Measurements from ENCODE around the gene MTMR3. TPM values are rescaled to one million over a fixed set of nuclear protein-coding genes. Genes with fewer than 3 reads are reported as not detected.

MTMR3 gene
- total RNA-seq, 4 donors from 2014 or later, result 36.6 to 42.1 (median 37.1) TPM

- intact Hi-C loops (cut with DNase I; ENCODE audit: low total_unique reads), result loop anchor here (10.0 kb wide), 1 partner anchor 237 kb away; the partner anchor contains the start of gene NF2
- peak overlapping the region; percentile 16 to 31 (median 29) for H3K27ac ChIP-seq
- no peaks in the 10 kb centered on the region for H3K27me3 ChIP-seq
- in situ Hi-C loops (cut with MboI; ENCODE audit: low sequenced_read_pairs in 4 of 4), result no loop called here
- H3K9me3 ChIP-seq, result no peaks in the 10 kb centered on the region
- TF ChIP-seq, protein P1, sequence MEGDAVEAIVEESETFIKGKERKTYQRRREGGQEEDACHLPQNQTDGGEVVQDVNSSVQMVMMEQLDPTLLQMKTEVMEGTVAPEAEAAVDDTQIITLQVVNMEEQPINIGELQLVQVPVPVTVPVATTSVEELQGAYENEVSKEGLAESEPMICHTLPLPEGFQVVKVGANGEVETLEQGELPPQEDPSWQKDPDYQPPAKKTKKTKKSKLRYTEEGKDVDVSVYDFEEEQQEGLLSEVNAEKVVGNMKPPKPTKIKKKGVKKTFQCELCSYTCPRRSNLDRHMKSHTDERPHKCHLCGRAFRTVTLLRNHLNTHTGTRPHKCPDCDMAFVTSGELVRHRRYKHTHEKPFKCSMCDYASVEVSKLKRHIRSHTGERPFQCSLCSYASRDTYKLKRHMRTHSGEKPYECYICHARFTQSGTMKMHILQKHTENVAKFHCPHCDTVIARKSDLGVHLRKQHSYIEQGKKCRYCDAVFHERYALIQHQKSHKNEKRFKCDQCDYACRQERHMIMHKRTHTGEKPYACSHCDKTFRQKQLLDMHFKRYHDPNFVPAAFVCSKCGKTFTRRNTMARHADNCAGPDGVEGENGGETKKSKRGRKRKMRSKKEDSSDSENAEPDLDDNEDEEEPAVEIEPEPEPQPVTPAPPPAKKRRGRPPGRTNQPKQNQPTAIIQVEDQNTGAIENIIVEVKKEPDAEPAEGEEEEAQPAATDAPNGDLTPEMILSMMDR (IDR thresholded peaks at IDR 0.05 in 4 of 5, conservative IDR thresholded peaks at IDR 0.05 in 1 of 5), result no peak
- no peak for TF ChIP-seq POLR2A (IDR thresholded peaks at IDR 0.05)
- H3K4me1 ChIP-seq, result peaks cover 9 to 10% of the 10 kb centered on the region in 2 donors
- no peaks in the 10 kb centered on the region for H3K36me3 ChIP-seq
- DNase-seq (no peak), ATAC-seq (no peak)
- no peak overlapping the region for H3K4me3 ChIP-seq
Measured at GRCh38 chr22:29842172-29842571, 40.8 kb upstream of the MTMR3 start.

DNA sequence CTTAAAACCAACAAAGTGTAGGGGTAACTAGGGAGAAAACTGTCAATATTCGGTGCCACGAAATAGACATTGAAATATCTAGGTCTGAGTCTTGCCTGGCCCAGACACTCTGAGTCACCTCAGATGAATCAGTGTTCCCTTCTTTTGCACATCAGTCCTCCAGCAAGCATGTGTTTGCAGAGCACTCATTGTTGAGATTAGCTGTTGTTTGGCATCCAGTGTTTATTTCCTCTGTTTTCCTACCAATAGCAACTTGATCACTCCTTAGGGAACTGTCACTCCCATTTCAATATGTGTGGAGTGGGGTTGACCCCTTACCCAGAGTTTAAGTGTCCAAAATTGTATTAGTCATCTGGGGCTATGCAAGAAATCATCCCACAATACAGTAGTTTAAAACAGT is 40.2 kb upstream of the MTMR3 start:
- DNase-seq (no peak), ATAC-seq (peak; percentile 24 to 50)
- H3K4me1 ChIP-seq, result peaks cover 4 to 5% of the 10 kb centered on the region in 2 donors
- H3K4me3 ChIP-seq, result no peak overlapping the region
- H3K9me3 ChIP-seq, result no peaks in the 10 kb centered on the region
- TF ChIP-seq POLR2A (IDR thresholded peaks at IDR 0.05), result no peak
- TF ChIP-seq, protein P1 (IDR thresholded peaks at IDR 0.05 in 4 of 5, conservative IDR thresholded peaks at IDR 0.05 in 1 of 5), result no peak
- H3K36me3 ChIP-seq, result no peaks in the 10 kb centered on the region
- intact Hi-C loops (cut with DNase I; ENCODE audit: low total_unique reads), result loop anchor here (10.0 kb wide), 1 partner anchor 238 kb away; the partner anchor contains the start of gene NF2
- H3K27ac ChIP-seq, result peak overlapping the region in 3 of 4 donors; percentile 29 to 31 (median 29)
- no peaks in the 10 kb centered on the region for H3K27me3 ChIP-seq
- in situ Hi-C loops (cut with MboI; ENCODE audit: low sequenced_read_pairs in 4 of 4), result no loop called here

GRCh38 chr22:29846290-29846689 is 36.7 kb upstream of the MTMR3 start:
- H3K9me3 ChIP-seq, result no peaks in the 10 kb centered on the region
- intact Hi-C loops (cut with DNase I; ENCODE audit: low total_unique reads), result loop anchor here (10.0 kb wide), 1 partner anchor 241 kb away; the partner anchor contains the start of gene NF2
- no peak overlapping the region for H3K4me3 ChIP-seq
- no peaks in the 10 kb centered on the region for H3K27me3 ChIP-seq
- no peak overlapping the region for H3K27ac ChIP-seq
- in situ Hi-C loops (cut with MboI; ENCODE audit: low sequenced_read_pairs in 4 of 4), result no loop called here
- no peaks in the 10 kb centered on the region for H3K4me1 ChIP-seq
- ATAC-seq (no peak), DNase-seq (no peak)
- no peak for TF ChIP-seq POLR2A (IDR thresholded peaks at IDR 0.05)
- TF ChIP-seq, protein P1 (IDR thresholded peaks at IDR 0.05 in 4 of 5, conservative IDR thresholded peaks at IDR 0.05 in 1 of 5), result no peak
- no peaks in the 10 kb centered on the region for H3K36me3 ChIP-seq

GRCh38 chr22:29848111-29848510 is 34.9 kb upstream of the MTMR3 start:
- no peaks in the 10 kb centered on the region for H3K9me3 ChIP-seq
- TF ChIP-seq POLR2A (IDR thresholded peaks at IDR 0.05), result no peak
- TF ChIP-seq, protein P1 (IDR thresholded peaks at IDR 0.05 in 4 of 5, conservative IDR thresholded peaks at IDR 0.05 in 1 of 5), result no peak
- DNase-seq (peak in 1 of 2 donors; percentile 28), ATAC-seq (peak; percentile 46 to 47)
- intact Hi-C loops (cut with DNase I; ENCODE audit: low total_unique reads), result loop anchor here (10.0 kb wide), 1 partner anchor 243 kb away; the partner anchor contains the start of gene NF2
- no peaks in the 10 kb centered on the region for H3K36me3 ChIP-seq
- no peaks in the 10 kb centered on the region for H3K4me1 ChIP-seq
- no peaks in the 10 kb centered on the region for H3K27me3 ChIP-seq
- peak overlapping the region in 2 of 4 donors; percentile 7 to 10 for H3K27ac ChIP-seq
- in situ Hi-C loops (cut with MboI; ENCODE audit: low sequenced_read_pairs in 4 of 4), result no loop called here
- no peak overlapping the region for H3K4me3 ChIP-seq

DNA sequence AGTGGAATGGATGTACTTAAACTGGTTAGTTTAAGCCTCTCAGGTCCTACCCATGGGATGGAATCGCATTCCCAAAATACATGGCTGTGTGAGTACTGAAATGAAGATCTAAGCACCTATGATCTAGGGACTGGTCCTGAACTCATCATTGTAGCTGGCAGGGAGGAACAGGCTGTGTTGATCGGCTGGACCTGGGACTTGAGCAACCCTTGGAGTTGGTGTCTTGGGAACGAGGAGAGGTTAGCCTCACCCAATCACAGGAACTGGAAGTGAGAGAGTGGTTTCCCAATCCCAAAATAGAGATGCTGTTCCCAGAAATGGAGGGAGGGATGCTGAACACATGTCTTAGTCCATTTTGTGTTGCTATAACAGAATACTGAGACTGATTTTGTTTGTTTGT is 28.5 kb upstream of the MTMR3 start:
- no peak for TF ChIP-seq POLR2A (IDR thresholded peaks at IDR 0.05)
- TF ChIP-seq, protein P1 (IDR thresholded peaks at IDR 0.05 in 4 of 5, conservative IDR thresholded peaks at IDR 0.05 in 1 of 5), result no peak
- ATAC-seq, result no peak

More for the DNA sequence above, 28.5 kb upstream of the MTMR3 start:
- in situ Hi-C loops (cut with MboI; ENCODE audit: low sequenced_read_pairs in 4 of 4), result no loop called here
- Histone ChIP-seq H3K4me3 (no peak overlapping the region), H3K36me3 (no peaks in the 10 kb centered on the region), H3K27me3 (no peaks in the 10 kb centered on the region), H3K9me3 (no peaks in the 10 kb centered on the region), H3K27ac (no peak overlapping the region), H3K4me1 (peaks cover 8 to 16% of the 10 kb centered on the region in 2 donors)
- peak in 1 of 2 donors; percentile 29 for DNase-seq
- intact Hi-C loops (cut with DNase I; ENCODE audit: low total_unique reads), result no loop called here

Data from gastrocnemius medialis (tissue), 4 donors.